HAP-1 (cell line): ENCODE measurements around the gene UBFD1.
"Not testable (repeated sequence)": the region's sequence is repeated elsewhere in the genome, so short reads cannot be mapped to it uniquely, and the experiment has no call there.

ENCODE experiments used
- DNase-seq, 2 experiments: peaks; one replicate each; pipeline ENCODE4 v3.0.0-alpha.2; 2016 to 2020; ENCODE audit warnings: low spot score in 2 of 2
- H3K27me3 ChIP-seq: fragments of 250-450 bp; sonication (Bioruptor Pico); 2 replicates; pipeline ENCODE4 v1.5.1; 2020; ENCODE audit warnings: low read depth, mild to moderate bottlenecking, moderate library complexity
- H3K36me3 ChIP-seq: fragments of 250-450 bp; sonication (Bioruptor Pico); replicated peaks from 2 replicates; pipeline ENCODE4 v1.5.1; 2020; ENCODE audit warnings: mild to moderate bottlenecking
- H3K4me1 ChIP-seq: fragments of 250-450 bp; sonication (Bioruptor Pico); 2 replicates; pipeline ENCODE4 v1.5.1; 2020; ENCODE audit warnings: mild to moderate bottlenecking
- H3K4me3 ChIP-seq: fragments of 250-450 bp; sonication (Bioruptor Pico); 2 replicates; pipeline ENCODE4 v1.5.1; 2020; ENCODE audit warnings: mild to moderate bottlenecking, moderate library complexity
- H3K9me3 ChIP-seq: fragments of 250-450 bp; sonication (Bioruptor Pico); 2 replicates; pipeline ENCODE4 v1.5.1; 2020; ENCODE audit warnings: mild to moderate bottlenecking, moderate library complexity
- in situ Hi-C: fragments of 300-500 bp; cut with MboI; formaldehyde crosslinking; loops from 3 replicates; pipeline ENCODE4 v1.14.3; 2020; ENCODE audit warnings: low sequenced_read_pairs, inconsistent platforms, mixed read lengths

The UBFD1 gene

GRCh38 chr16:23535901-23536300, 21.6 kb upstream of the UBFD1 start:
- Histone ChIP-seq H3K4me3 (no peak overlapping the region), H3K36me3 (peaks cover 70% of the 10 kb centered on the region), H3K27me3 (no peaks in the 10 kb centered on the region), H3K4me1 (no peaks in the 10 kb centered on the region), H3K9me3 (no peaks in the 10 kb centered on the region)
- DNase-seq: no peak
- in situ Hi-C loops: no loop called here

GRCh38 chr16:23537390-23537789, 20.1 kb upstream of the UBFD1 start:
- Histone ChIP-seq H3K27me3 (no peaks in the 10 kb centered on the region), H3K4me1 (no peaks in the 10 kb centered on the region), H3K9me3 (no peaks in the 10 kb centered on the region), H3K4me3 (no peak overlapping the region), H3K36me3 (peaks cover 64% of the 10 kb centered on the region)
- no peak for DNase-seq
- in situ Hi-C loops: no loop called here

- in situ Hi-C loops: no loop called here
Measured at GRCh38 chr16:23538919-23539278, 18.6 kb upstream of the UBFD1 start.

GRCh38 chr16:23539984-23540816, 17.3 kb upstream of the UBFD1 start:
- no peak overlapping the region for H3K4me3 ChIP-seq
- no peaks in the 10 kb centered on the region for H3K4me1 ChIP-seq
- in situ Hi-C loops: no loop called here
- H3K27me3 ChIP-seq: no peaks in the 10 kb centered on the region
- H3K36me3 ChIP-seq: peaks cover 53% of the 10 kb centered on the region
- no peak for DNase-seq
- H3K9me3 ChIP-seq: no peaks in the 10 kb centered on the region

More at GRCh38 chr16:23538919-23539278, 18.6 kb upstream of the UBFD1 start:
- Histone ChIP-seq H3K27me3 (no peaks in the 10 kb centered on the region), H3K4me1 (no peaks in the 10 kb centered on the region), H3K36me3 (peaks cover 61% of the 10 kb centered on the region), H3K4me3 (no peak overlapping the region), H3K9me3 (no peaks in the 10 kb centered on the region)
- DNase-seq: no peak

GRCh38 chr16:23540817-23541178, 16.7 kb upstream of the UBFD1 start:
- H3K36me3 ChIP-seq: peaks cover 53% of the 10 kb centered on the region
- H3K27me3 ChIP-seq, in situ Hi-C loops, H3K4me1 ChIP-seq, H3K4me3 ChIP-seq, DNase-seq, H3K9me3 ChIP-seq: not testable (repeated sequence)

- DNase-seq: no peak
- Histone ChIP-seq H3K4me1 (no peaks in the 10 kb centered on the region), H3K36me3 (peaks cover 66% of the 10 kb centered on the region), H3K9me3 (no peaks in the 10 kb centered on the region), H3K27me3 (no peaks in the 10 kb centered on the region), H3K4me3 (no peak overlapping the region)
- in situ Hi-C loops: no loop called here
Measured at GRCh38 chr16:23544436-23544835, 13.1 kb upstream of the UBFD1 start.

- DNase-seq: no peak
- no peaks in the 10 kb centered on the region for H3K27me3 ChIP-seq
- H3K9me3 ChIP-seq: no peaks in the 10 kb centered on the region
- H3K4me3 ChIP-seq: no peak overlapping the region
- H3K4me1 ChIP-seq: no peaks in the 10 kb centered on the region
- peaks cover 76% of the 10 kb centered on the region for H3K36me3 ChIP-seq
- in situ Hi-C loops: no loop called here
Measured at GRCh38 chr16:23549938-23550337, 7.6 kb upstream of the UBFD1 start.

GRCh38 chr16:23552161-23552560, 5.4 kb upstream of the UBFD1 start:
- Histone ChIP-seq H3K4me1 (peaks cover 2% of the 10 kb centered on the region; the same call in 1 of the 2 replicates), H3K36me3 (peaks cover 63% of the 10 kb centered on the region), H3K9me3 (no peaks in the 10 kb centered on the region; the same call in 1 of the 2 replicates), H3K27me3 (no peaks in the 10 kb centered on the region), H3K4me3 (no peak overlapping the region)
- no peak for DNase-seq
- in situ Hi-C loops: no loop called here

GRCh38 chr16:23554536-23554935, 3.0 kb upstream of the UBFD1 start:
- no peak overlapping the region for H3K4me3 ChIP-seq
- in situ Hi-C loops: no loop called here
- H3K9me3 ChIP-seq: no peaks in the 10 kb centered on the region; the same call in 1 of the 2 replicates
- H3K4me1 ChIP-seq: peaks cover 6% of the 10 kb centered on the region
- DNase-seq: no peak
- peaks cover 54% of the 10 kb centered on the region for H3K36me3 ChIP-seq
- H3K27me3 ChIP-seq: no peaks in the 10 kb centered on the region

- Histone ChIP-seq H3K36me3 (peaks cover 56% of the 10 kb centered on the region), H3K4me1 (peaks cover 6% of the 10 kb centered on the region), H3K9me3 (no peaks in the 10 kb centered on the region; the same call in 1 of the 2 replicates), H3K4me3 (peak overlapping the region; percentile 90), H3K27me3 (no peaks in the 10 kb centered on the region)
- in situ Hi-C loops: no loop called here
- DNase-seq: peak in 1 of 2 experiments; percentile 36
Measured at GRCh38 chr16:23557779-23558702, 514 bp downstream of the UBFD1 start.

- in situ Hi-C loops: no loop called here
Measured at GRCh38 chr16:23561586-23561985, 4.1 kb downstream of the UBFD1 start.

GRCh38 chr16:23562505-23562904, 5.0 kb downstream of the UBFD1 start:
- in situ Hi-C loops: no loop called here
- peaks cover 80% of the 10 kb centered on the region for H3K36me3 ChIP-seq

More at GRCh38 chr16:23561586-23561985, 4.1 kb downstream of the UBFD1 start:
- Histone ChIP-seq H3K27me3 (no peaks in the 10 kb centered on the region), H3K4me3 (no peak overlapping the region), H3K9me3 (no peaks in the 10 kb centered on the region; the same call in 1 of the 2 replicates), H3K36me3 (peaks cover 75% of the 10 kb centered on the region), H3K4me1 (peaks cover 4% of the 10 kb centered on the region)
- no peak for DNase-seq

GRCh38 chr16:23563186-23563585, 5.7 kb downstream of the UBFD1 start:
- in situ Hi-C loops: no loop called here

More at GRCh38 chr16:23562505-23562904, 5.0 kb downstream of the UBFD1 start:
- Histone ChIP-seq H3K9me3 (no peaks in the 10 kb centered on the region), H3K4me3 (no peak overlapping the region), H3K27me3 (no peaks in the 10 kb centered on the region), H3K4me1 (peaks cover 4% of the 10 kb centered on the region)
- no peak for DNase-seq

More at GRCh38 chr16:23563186-23563585, 5.7 kb downstream of the UBFD1 start:
- DNase-seq: no peak
- Histone ChIP-seq H3K27me3 (no peaks in the 10 kb centered on the region), H3K9me3 (no peaks in the 10 kb centered on the region), H3K4me3 (no peak overlapping the region), H3K4me1 (peaks cover 4% of the 10 kb centered on the region), H3K36me3 (peaks cover 83% of the 10 kb centered on the region)
